Ishikawa (cell line): ENCODE results near the gene SMAD5.

Experiments
- CREB1 ChIP-seq: IDR thresholded peaks from 2 replicates; pipeline ENCODE4 v1.6.1; 2012; ENCODE audit warnings: low read depth
- EP300 ChIP-seq: IDR thresholded peaks from 2 replicates; pipeline ENCODE4 v1.6.1; 2012; ENCODE audit warnings: borderline replicate concordance
- FOXM1 ChIP-seq: IDR thresholded peaks from 2 replicates; pipeline ENCODE4 v1.6.1; 2012; ENCODE audit warnings: low read depth, borderline replicate concordance
- MAX ChIP-seq: IDR thresholded peaks from 2 replicates; pipeline ENCODE4 v1.6.1; 2012
- RAD21 ChIP-seq: IDR thresholded peaks from 2 replicates; pipeline ENCODE4 v1.6.1; 2012; ENCODE audit warnings: low read depth
- REST ChIP-seq: IDR thresholded peaks from 2 replicates; pipeline ENCODE4 v1.6.1; 2012; ENCODE audit warnings: low read depth, mild to moderate bottlenecking
- USF1 ChIP-seq: IDR thresholded peaks from 2 replicates; pipeline ENCODE4 v1.6.1; 2012
- YY1 ChIP-seq: IDR thresholded peaks from 2 replicates; pipeline ENCODE4 v1.6.1; 2012; ENCODE audit warnings: low read depth
- ZBTB7A ChIP-seq: IDR thresholded peaks from 2 replicates; pipeline ENCODE4 v1.6.1; 2012; ENCODE audit warnings: low read depth

- no peak for TF ChIP-seq CREB1
- no peak for TF ChIP-seq EP300
- no peak for TF ChIP-seq REST
- TF ChIP-seq USF1 = no peak
- no peak for TF ChIP-seq YY1
- no peak for TF ChIP-seq FOXM1
- TF ChIP-seq ZBTB7A = no peak
- TF ChIP-seq MAX = no peak
- no peak for TF ChIP-seq RAD21
Observed at GRCh38 chr5:136216230-136216629, 83.6 kb downstream of the SMAD5 start.
